HUES48 (cell line): ENCODE measurements around the gene PDIA2.
"Not testable (repeated sequence)": the region's sequence is repeated elsewhere in the genome, so short reads cannot be mapped to it uniquely, and the experiment has no call there.

Source experiments
- H3K27ac ChIP-seq: one replicate; pipeline ENCODE4 v1.7.0; 2013; ENCODE audit warnings: low read depth, low read length, inconsistent platforms
- H3K27me3 ChIP-seq: 2 replicates; pipeline ENCODE4 v1.6.1; 2013; ENCODE audit warnings: mild to moderate bottlenecking, low read length; ENCODE audit not compliant: control insufficient read depth, insufficient read depth
- H3K36me3 ChIP-seq: 2 replicates; pipeline ENCODE4 v1.6.1; 2013; ENCODE audit warnings: low read length; ENCODE audit not compliant: control insufficient read depth, insufficient read depth
- H3K4me1 ChIP-seq: 2 replicates; pipeline ENCODE4 v1.6.1; 2013; ENCODE audit warnings: mild to moderate bottlenecking, low read length; ENCODE audit not compliant: control insufficient read depth, insufficient read depth
- H3K4me3 ChIP-seq: 2 replicates; pipeline ENCODE4 v1.5.1; 2013; ENCODE audit warnings: mild to moderate bottlenecking, low read depth, low read length
- H3K9ac ChIP-seq: 2 replicates; pipeline ENCODE4 v1.6.1; 2013; ENCODE audit warnings: mild to moderate bottlenecking, low read depth, low read length, moderate library complexity
- H3K9me3 ChIP-seq: 2 replicates; pipeline ENCODE4 v1.6.1; 2013; ENCODE audit warnings: low read length; ENCODE audit not compliant: control insufficient read depth, insufficient read depth

Gene PDIA2

GRCh38 chr16:253833-254232 lies 29.1 kb upstream of the PDIA2 start:
- peaks cover 36% of the 10 kb centered on the region for H3K36me3 ChIP-seq

GRCh38 chr16:254461-254860 lies 28.5 kb upstream of the PDIA2 start:
- no peak overlapping the region for H3K27ac ChIP-seq
- no peaks in the 10 kb centered on the region for H3K27me3 ChIP-seq
- no peaks in the 10 kb centered on the region for H3K4me1 ChIP-seq
- H3K9ac ChIP-seq, result no peak overlapping the region
- H3K9me3 ChIP-seq, result no peaks in the 10 kb centered on the region
- H3K36me3 ChIP-seq, result peaks cover 43% of the 10 kb centered on the region
- no peak overlapping the region for H3K4me3 ChIP-seq

More at GRCh38 chr16:253833-254232, 29.1 kb upstream of the PDIA2 start:
- Histone ChIP-seq H3K9me3 (no peaks in the 10 kb centered on the region), H3K4me3 (no peak overlapping the region), H3K27ac (no peak overlapping the region), H3K27me3 (no peaks in the 10 kb centered on the region), H3K4me1 (no peaks in the 10 kb centered on the region), H3K9ac (no peak overlapping the region)

- Histone ChIP-seq H3K4me1 (no peaks in the 10 kb centered on the region), H3K27ac (no peak overlapping the region), H3K9ac (no peak overlapping the region), H3K4me3 (no peak overlapping the region), H3K9me3 (no peaks in the 10 kb centered on the region), H3K27me3 (no peaks in the 10 kb centered on the region), H3K36me3 (peaks cover 48% of the 10 kb centered on the region)
These were observed 27.8 kb upstream of the PDIA2 start for GRCh38 chr16:255183-255582.

GRCh38 chr16:258091-258490 lies 24.9 kb upstream of the PDIA2 start:
- H3K9ac ChIP-seq, H3K4me3 ChIP-seq, H3K4me1 ChIP-seq, H3K27me3 ChIP-seq, H3K9me3 ChIP-seq, H3K27ac ChIP-seq: not testable (repeated sequence)
- H3K36me3 ChIP-seq, result peaks cover 62% of the 10 kb centered on the region

GRCh38 chr16:259226-259625 lies 23.7 kb upstream of the PDIA2 start:
- Histone ChIP-seq H3K9ac (no peak overlapping the region), H3K9me3 (no peaks in the 10 kb centered on the region), H3K4me3 (no peak overlapping the region), H3K36me3 (peaks cover 53% of the 10 kb centered on the region), H3K27me3 (no peaks in the 10 kb centered on the region), H3K27ac (no peak overlapping the region), H3K4me1 (no peaks in the 10 kb centered on the region)

- Histone ChIP-seq H3K9me3 (no peaks in the 10 kb centered on the region), H3K9ac (no peak overlapping the region), H3K4me3 (no peak overlapping the region), H3K27ac (no peak overlapping the region), H3K36me3 (peaks cover 50% of the 10 kb centered on the region), H3K4me1 (no peaks in the 10 kb centered on the region), H3K27me3 (no peaks in the 10 kb centered on the region)
These were observed 23.1 kb upstream of the PDIA2 start for GRCh38 chr16:259814-260253.

- Histone ChIP-seq H3K36me3 (peaks cover 48% of the 10 kb centered on the region), H3K9me3 (no peaks in the 10 kb centered on the region), H3K4me3 (no peak overlapping the region), H3K9ac (no peak overlapping the region), H3K27me3 (no peaks in the 10 kb centered on the region), H3K27ac (no peak overlapping the region), H3K4me1 (no peaks in the 10 kb centered on the region)
These were observed 22.6 kb upstream of the PDIA2 start for GRCh38 chr16:260326-260725.

GRCh38 chr16:261031-261691 lies 21.8 kb upstream of the PDIA2 start:
- Histone ChIP-seq H3K27ac (no peak overlapping the region), H3K36me3 (peaks cover 41% of the 10 kb centered on the region), H3K4me3 (no peak overlapping the region), H3K27me3 (no peaks in the 10 kb centered on the region), H3K9me3 (no peaks in the 10 kb centered on the region), H3K4me1 (no peaks in the 10 kb centered on the region), H3K9ac (no peak overlapping the region)

- Histone ChIP-seq H3K4me1 (no peaks in the 10 kb centered on the region), H3K9me3 (no peaks in the 10 kb centered on the region), H3K4me3 (no peak overlapping the region), H3K36me3 (peaks cover 40% of the 10 kb centered on the region), H3K9ac (no peak overlapping the region), H3K27me3 (no peaks in the 10 kb centered on the region), H3K27ac (no peak overlapping the region)
These were observed 20.7 kb upstream of the PDIA2 start for GRCh38 chr16:262121-262745.

- Histone ChIP-seq H3K9me3 (no peaks in the 10 kb centered on the region), H3K27ac (no peak overlapping the region), H3K9ac (no peak overlapping the region), H3K36me3 (peaks cover 40% of the 10 kb centered on the region), H3K4me3 (no peak overlapping the region), H3K27me3 (no peaks in the 10 kb centered on the region), H3K4me1 (no peaks in the 10 kb centered on the region)
These were observed 19.7 kb upstream of the PDIA2 start for GRCh38 chr16:263182-263774.

GRCh38 chr16:263944-264343 lies 19.0 kb upstream of the PDIA2 start:
- no peaks in the 10 kb centered on the region for H3K9me3 ChIP-seq
- H3K36me3 ChIP-seq, result peaks cover 38% of the 10 kb centered on the region
- no peaks in the 10 kb centered on the region for H3K27me3 ChIP-seq
- H3K27ac ChIP-seq, result no peak overlapping the region
- no peak overlapping the region for H3K9ac ChIP-seq
- H3K4me1 ChIP-seq, result no peaks in the 10 kb centered on the region
- no peak overlapping the region for H3K4me3 ChIP-seq
